PC-9 (cell line): ENCODE measurements around the gene KRTAP2-1.
"Not testable (repeated sequence)": the region's sequence is repeated elsewhere in the genome, so short reads cannot be mapped to it uniquely, and the experiment has no call there.

Source experiments
- CTCF ChIP-seq: fragments of 200-600 bp; sonication (generic); conservative IDR thresholded peaks from 2 replicates; pipeline ENCODE4 v1.6.1; 2017; ENCODE audit warnings: mixed run types, antibody characterized with exemption, mild to moderate bottlenecking, moderate library complexity
- EZH2 ChIP-seq: fragments of 200-600 bp; sonication (generic); IDR thresholded peaks from 2 replicates; pipeline ENCODE4 v1.8.0; 2017; ENCODE audit warnings: antibody characterized with exemption, low read depth

GRCh38 chr17:41083427-41083826 is 36.3 kb upstream of the KRTAP2-1 start:
- TF ChIP-seq CTCF, EZH2: not testable (repeated sequence)
